ENCODE results near the gene B4GALT2.
A peak's percentile ranks its signal among the peaks of the same experiment; 100 is the strongest.

Gene B4GALT2

DNA sequence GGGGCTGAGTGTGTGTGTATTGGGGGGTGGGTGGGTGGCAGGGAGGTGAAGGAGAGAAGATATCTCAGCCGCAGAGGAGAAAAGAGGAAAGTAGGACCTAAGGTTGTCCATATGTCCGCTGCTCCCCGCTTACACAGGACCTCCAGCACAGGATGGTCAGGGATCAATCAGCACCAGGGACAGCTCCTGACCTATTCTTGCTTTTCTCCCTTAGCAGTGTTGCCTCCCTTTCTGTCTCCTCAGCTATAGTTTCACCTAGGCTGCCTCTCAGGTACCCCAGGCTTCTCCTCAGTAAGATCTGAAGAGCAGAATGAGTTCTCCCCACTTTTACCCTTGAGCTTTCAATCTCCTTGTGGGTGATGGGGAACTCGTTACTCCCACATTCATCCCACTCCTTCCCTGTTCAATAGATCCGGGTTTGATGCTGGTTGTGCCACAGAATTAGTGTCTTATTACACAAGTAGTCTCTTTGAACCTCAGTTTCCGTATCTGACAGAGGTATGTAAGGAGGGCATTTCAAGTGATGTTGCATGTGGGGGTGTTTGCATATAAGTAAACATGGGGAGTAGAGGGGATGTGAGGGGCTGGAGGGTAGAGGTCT, 10.6 kb upstream of the B4GALT2 start:
- no peak overlapping the region for H3K27ac ChIP-seq
- no peak for DNase-seq (ENCODE audit: low read depth, low spot score)

DNA sequence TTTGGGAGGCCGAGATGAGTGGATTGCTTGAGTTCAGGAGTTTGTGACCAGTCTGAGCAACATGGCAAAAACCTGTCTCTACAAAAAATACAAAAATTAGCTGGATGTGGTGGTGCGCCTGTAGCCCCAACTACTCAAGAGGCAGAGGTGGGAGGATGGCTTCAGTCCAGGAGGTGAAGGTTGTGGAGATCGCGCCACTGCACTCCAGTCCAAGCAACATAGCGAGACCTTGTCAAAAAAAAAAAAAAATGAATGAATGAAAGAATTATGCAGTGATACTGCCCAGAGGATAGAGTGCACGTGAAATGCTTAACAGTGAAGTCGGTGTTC, 9.6 kb upstream of the B4GALT2 start:
- DNase-seq (ENCODE audit: low read depth, low spot score) = no peak

DNA sequence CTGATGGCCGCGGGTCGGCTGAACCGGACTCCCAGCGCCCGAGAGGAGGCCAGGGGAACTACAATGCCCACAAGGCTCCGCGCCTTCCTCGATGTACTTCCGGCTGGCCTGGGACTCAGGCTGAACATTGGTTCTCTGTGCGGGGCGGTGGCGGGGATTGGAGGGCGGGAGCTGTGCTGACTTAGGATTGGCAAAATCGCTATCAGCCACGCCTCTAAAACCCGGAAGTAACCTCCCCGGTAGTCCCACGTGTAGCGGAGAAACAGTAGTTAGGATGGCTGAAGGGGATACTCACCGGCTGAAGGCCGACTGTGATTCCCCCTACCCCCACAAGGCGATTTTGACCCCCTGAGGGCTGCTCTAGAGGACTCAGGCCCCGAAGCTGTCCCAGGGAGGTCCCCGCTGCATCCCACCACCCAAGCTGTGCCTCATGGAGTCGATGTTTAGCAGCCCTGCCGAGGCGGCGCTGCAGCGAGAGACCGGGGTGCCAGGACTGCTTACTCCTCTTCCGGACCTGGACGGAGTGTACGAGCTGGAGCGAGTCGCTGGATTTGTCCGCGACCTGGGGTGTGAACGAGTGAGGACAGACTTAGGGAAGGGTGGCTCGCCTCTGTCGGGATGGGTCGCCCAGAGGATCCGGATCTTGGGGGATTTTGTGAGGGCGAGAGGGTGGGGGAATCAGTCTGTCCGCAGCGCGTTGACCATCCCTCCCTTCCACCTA, 9.1 kb upstream of the B4GALT2 start, which contains the start of gene DPH2:
Gene DPH2, plus strand, starts transcription at position 265 of the 721 bp plus-strand sequence. Its CDS starts 166 bp downstream, at position 431.
- no peak within 1 kb of the TSS for H3K27ac ChIP-seq
- DNase-seq (ENCODE audit: low read depth, low spot score) = peak; percentile 87

More for the DNA sequence above, 9.6 kb upstream of the B4GALT2 start:
- H3K27ac ChIP-seq = no peak overlapping the region

DNA sequence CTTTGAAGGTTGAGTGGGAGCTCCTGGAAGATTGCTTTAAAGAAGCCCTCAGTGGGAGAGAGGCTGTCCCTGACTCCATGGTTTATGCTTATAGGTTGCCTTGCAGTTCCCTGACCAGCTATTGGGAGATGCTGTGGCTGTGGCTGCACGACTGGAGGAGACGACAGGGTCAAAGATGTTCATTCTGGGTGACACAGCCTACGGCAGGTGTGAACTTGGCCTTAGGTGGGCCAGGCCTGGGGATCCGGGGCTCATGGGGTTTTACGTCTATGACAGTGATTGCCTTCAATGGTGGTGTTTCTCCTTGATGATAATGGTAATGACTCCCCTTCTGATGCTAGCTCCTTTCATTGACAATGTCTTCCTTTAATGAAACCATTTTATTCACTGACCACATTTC, 8.5 kb upstream of the B4GALT2 start:
- no peak overlapping the region for H3K27ac ChIP-seq

DNA sequence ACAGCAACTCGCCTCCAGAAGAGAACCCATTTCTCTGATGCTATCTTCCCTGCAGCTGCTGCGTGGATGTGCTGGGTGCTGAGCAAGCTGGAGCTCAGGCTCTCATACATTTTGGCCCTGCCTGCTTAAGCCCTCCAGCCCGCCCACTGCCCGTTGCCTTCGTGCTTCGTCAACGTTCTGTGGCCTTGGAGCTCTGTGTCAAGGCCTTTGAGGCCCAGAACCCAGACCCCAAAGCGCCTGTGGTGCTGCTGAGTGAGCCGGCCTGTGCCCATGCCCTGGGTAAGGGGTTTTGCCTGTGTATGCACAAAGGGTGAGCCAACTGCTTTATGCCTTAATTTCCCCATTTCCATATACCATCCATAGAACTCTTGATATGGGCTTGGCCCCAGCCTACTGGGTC, 8.1 kb upstream of the B4GALT2 start:
- no peak for DNase-seq (ENCODE audit: low read depth, low spot score)
- H3K27ac ChIP-seq = no peak overlapping the region

More for the DNA sequence above, 8.5 kb upstream of the B4GALT2 start:
- DNase-seq (ENCODE audit: low read depth, low spot score) = no peak

DNA sequence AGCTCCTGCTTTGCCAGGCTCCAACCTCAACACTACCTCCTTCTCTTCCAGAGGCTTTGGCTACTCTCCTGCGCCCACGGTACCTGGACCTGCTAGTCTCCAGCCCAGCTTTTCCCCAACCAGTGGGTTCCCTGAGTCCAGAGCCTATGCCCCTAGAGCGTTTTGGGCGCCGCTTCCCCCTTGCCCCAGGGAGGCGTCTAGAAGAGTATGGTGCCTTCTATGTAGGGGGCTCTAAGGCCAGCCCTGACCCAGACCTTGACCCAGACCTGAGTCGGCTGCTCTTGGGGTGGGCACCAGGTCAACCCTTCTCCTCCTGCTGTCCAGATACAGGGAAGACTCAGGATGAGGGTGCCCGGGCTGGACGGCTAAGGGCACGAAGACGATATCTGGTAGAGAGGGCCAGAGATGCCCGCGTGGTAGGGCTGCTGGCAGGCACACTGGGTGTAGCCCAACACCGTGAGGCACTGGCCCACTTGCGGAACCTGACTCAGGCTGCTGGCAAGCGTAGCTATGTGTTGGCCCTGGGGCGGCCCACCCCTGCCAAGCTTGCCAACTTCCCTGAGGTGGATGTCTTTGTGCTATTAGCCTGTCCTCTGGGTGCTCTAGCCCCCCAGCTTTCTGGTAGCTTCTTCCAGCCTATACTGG, 7.6 kb upstream of the B4GALT2 start:
- DNase-seq (ENCODE audit: low read depth, low spot score) = no peak

DNA sequence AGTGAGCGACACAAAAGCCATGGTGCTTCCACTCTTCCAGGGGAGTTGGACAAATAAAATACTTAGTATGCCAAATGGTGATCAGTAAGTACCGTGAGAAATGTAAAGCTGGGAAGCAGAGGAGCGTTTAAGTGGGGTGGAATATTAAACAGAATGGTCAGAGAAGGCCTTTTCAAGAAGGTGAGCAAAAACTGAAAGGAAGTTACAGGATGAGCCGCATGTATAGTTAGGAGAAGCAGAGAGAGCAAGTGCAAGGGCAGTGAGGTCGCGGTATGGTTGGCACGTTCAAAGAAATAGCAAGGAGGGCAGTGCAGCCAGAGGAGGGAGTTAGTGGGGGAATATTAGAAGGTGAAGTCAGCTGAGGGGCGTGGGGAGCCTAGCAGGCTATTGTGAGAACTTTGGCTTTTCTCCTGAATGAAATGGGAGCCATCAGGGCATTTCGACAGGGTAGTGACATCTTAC, 5.0 kb upstream of the B4GALT2 start:
- H3K27ac ChIP-seq = peak overlapping the region; percentile 66
- DNase-seq (ENCODE audit: low read depth, low spot score) = no peak

More for the DNA sequence above, 7.6 kb upstream of the B4GALT2 start:
- H3K27ac ChIP-seq = no peak overlapping the region

DNA sequence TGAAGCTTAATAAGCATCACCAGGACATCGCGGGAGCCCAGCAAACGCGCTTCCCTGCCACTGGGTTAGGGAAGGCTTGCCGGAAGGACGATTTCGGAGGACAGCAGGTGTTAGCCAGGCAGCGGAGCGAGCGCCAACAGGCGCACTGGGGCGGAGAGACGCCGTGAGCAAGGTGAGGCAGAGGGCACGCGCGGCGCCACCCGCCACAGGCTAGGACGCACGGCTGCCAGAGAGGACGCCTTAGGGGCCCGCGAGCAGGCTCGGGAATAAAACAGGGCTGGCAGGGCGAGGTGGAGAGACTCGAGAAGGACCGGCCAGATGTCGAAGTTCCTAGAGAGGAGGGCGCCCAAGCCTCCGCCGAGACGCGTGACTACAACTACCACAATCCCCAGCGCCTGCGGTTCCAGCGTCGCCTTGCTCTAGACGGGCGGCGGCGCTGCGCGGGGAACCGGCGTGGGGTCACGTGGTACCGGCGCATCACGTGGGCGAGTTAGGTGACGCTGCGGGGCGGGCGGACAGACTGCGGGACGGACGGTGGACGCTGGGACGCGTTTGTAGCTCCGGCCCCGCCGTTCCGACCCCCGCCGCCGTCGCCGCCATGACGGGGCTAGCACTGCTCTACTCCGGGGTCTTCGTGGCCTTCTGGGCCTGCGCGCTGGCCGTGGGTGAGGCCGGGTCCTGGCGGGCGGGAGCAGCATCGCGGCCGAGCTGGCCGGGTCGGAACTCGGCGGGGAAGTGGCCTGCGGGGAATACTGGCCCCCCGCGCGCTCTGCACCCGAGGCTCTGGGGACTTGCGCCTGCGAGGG, 4.4 kb upstream of the B4GALT2 start, which contains the start of gene ATP6V0B:
Gene ATP6V0B, plus strand, starts transcription at position 518 of the 806 bp plus-strand sequence. Its CDS starts 81 bp downstream, at position 599.
- peak; percentile 62 for DNase-seq (ENCODE audit: low read depth, low spot score)
- H3K27ac ChIP-seq = peak within 1 kb of the TSS; percentile 66

DNA sequence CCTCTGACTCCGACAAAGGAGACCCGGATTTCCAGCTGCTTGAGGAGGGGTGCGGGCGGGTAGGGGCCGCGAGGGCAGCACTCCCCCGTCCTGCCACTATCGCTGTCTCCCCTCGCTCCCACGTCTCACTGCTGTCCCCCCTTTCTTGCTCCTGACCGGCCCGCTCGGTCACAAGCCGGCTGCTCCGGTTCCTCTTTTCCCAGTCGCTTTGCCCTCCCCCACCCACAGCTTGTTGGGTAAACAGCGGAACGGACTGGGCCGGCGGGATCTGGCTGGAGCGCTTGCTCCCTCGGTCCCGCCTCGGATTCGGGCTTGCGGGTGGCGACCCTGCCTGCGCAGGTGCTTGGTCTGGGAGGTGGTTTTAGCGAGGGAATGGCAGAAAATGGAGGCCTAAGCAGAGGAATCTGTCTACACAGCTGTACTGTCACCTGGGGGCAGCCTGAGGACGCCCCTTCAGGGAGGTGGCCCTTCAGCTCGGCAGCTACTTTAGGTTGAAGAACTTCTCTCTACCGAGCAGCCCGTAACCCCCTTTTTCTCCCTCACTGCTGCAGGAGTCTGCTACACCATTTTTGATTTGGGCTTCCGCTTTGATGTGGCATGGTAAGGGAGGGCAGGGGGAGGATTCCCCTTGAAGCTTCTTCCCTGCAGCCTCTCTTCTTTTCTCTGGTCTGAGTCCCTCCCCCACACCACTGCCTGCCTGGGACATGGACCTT, 3.6 kb upstream of the B4GALT2 start:
- no peak for DNase-seq (ENCODE audit: low read depth, low spot score)
- H3K27ac ChIP-seq = peak overlapping the region; percentile 66

DNA sequence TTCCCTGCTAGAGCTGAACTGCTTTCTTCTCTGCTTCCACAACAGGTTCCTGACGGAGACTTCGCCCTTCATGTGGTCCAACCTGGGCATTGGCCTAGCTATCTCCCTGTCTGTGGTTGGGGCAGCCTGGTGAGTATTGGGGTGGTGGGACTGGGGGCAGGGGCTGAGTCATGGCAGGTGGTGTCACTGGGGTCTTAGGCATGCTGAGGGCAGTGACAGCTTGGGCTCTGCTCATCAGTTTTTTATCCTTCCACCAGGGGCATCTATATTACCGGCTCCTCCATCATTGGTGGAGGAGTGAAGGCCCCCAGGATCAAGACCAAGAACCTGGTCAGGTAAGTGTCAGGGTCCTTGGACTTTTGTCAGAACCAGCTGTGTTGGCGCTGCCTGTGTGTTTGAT, 3.0 kb upstream of the B4GALT2 start:
- no peak overlapping the region for H3K27ac ChIP-seq
- no peak for DNase-seq (ENCODE audit: low read depth, low spot score)

DNA sequence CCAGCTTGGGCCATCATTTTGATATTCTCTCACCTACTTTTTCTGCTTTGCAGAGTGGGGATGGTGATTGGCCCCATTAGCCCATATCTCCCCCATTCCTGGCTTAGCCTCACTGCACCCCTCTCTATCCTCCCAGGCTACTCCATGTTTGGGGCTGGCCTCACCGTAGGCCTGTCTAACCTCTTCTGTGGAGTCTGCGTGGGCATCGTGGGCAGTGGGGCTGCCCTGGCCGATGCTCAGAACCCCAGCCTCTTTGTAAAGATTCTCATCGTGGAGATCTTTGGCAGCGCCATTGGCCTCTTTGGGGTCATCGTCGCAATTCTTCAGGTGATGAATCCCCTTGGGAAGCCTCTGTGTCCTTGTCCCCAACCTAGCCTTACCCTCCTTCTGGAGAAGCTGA, 2.1 kb upstream of the B4GALT2 start:
- H3K27ac ChIP-seq = no peak overlapping the region
- no peak for DNase-seq (ENCODE audit: low read depth, low spot score)

DNA sequence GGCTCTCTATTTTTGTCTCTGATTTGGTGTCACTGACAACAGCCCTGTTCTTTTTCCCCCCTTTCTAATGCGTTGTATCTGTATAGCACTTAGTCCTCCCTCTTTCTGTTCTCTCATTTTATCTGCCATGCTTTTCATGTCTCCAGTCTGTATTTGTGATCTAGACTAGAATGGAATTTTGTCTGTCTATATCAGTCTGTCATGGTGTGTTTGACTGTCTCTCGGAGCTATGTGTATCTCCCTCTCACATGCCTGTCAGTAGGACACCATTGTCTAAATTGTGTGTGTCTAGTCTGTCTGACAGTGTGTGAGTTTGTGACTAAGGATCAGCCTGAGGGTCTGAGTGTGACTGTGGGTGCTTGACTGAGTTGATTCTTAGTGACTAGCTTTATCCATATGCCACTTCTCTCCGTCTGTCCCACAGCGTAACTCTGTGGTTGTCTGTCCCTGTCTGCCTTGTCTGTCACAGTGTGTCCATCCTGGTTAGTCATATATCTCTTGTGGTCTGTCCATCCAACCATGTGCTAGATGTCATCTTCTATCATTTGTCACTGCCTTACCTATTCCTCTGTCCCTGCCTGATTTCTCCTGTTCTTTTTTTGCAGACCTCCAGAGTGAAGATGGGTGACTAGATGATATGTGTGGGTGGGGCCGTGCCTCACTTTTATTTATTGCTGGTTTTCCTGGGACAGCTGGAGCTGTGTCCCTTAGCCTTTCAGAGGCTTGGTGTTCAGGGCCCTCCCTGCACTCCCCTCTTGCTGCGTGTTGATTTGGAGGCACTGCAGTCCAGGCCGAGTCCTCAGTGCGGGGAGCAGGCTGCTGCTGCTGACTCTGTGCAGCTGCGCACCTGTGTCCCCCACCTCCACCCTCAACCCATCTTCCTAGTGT, 1.4 kb upstream of the B4GALT2 start:
- no peak for DNase-seq (ENCODE audit: low read depth, low spot score)
- H3K27ac ChIP-seq = no peak overlapping the region

DNA sequence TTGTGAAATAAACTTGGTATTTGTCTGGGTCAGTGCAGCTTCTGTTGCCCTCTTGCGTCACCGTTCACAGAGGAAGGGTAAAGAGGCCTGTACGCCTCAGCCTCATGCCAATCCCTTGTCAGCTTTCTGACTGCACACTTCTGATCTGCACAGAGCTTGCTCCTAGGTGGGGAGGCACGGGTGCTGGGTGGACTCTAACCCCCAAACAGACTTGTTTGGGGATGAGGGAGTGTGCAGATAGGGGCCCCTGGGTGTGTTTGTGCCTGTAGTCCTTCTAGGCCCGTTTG, 803 bp upstream of the B4GALT2 start:
- peak overlapping the region; percentile 84 for H3K27ac ChIP-seq
- DNase-seq (ENCODE audit: low read depth, low spot score) = no peak

DNA sequence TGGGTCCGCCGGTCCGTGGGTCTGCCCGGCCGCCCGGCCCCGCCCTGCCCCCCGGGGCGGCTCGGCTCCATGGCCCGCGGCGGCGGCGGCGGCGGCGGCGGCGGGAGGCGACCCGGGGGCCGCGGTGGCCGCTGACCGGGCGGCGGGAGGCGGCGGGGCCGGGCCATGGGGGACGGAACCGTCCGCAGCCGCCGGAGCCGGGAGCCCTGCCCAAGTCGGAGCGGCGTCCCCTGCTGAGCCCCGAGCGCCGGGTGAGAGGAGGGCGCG, 184 bp downstream of the B4GALT2 start:
- DNase-seq (ENCODE audit: low read depth, low spot score) = no peak
- H3K27ac ChIP-seq = peak overlapping the region; percentile 84

DNA sequence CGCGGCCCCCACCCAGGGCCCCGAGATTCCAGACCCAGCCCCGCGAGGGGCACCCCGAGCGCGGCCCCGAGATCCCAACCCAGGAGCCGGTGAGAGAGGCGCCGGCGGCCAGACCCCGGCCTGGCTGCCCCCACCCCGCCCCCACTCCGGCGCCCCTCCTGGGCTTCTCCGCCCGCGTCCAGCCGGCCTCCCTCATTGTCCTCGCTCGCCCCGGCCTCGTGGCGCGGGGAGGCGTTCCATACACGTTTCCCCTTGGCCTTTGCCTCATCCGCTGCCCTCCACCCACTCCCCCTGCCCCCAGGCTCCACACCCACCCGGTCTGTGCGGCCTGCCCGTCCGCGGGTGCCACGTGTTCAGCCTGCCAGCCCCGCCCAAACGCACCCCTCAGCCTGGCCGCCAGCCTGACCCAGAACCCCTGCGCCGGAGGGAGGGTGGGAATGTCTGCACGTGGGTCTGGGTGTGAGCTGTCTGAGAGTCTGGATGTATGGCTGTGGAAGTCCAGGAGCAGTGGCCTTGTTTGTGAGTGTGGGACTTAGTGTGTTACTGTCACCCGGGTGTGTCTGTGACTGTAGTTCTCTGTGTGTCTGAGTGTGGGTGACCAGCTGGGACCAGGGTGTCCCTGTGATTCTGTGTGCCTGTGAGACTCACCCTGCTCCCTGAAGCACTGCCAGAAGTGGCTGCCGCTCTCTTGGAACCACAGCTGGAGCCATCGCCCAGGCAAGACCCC, 681 bp downstream of the B4GALT2 start:
- DNase-seq (ENCODE audit: low read depth, low spot score) = no peak

DNA sequence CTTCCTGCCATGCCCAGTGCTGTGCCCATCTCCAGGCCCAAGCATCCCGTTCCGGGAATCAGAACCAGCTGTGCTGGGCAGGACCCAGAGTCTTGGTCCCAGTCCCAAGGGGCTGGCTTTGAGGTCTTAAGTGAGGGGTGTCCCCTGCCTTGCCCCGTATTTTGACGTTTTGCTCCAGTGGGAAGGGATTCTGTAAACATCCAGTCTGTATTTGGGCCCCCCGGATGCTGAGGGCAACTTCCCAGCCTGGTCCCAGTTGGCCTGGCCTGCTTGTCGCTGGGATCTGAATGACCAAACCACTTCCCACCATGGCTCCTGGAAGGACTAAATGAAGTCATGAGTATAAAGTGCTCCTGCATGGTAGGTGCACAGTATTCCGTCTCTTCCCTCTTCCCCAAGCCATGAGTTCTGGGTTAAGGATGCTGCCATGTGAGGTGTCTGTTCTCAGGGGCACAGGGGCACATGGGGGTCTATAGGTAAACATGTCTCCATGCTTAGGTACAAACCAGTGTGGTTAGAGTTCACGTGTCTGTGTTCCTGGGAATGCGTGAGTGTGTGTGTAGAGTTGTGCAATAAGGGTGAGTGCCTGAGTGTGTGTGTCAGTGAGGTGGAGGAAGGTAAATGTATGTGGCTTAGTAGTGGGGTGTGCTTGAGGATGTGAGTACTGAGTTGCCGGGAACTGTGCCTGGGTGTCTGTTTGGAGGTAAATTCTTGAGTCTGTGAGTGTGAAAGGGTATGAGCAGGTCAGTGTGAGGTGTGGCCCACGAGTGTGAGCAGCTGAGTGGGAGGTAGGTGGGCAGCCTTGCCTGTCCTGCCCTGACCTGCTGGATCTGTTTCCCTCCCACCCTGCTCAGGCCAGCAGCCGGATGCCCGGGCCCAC, 1.5 kb downstream of the B4GALT2 start:
- H3K27ac ChIP-seq = peak overlapping the region; percentile 84

More for the DNA sequence above, 681 bp downstream of the B4GALT2 start:
- H3K27ac ChIP-seq = peak overlapping the region; percentile 84

DNA sequence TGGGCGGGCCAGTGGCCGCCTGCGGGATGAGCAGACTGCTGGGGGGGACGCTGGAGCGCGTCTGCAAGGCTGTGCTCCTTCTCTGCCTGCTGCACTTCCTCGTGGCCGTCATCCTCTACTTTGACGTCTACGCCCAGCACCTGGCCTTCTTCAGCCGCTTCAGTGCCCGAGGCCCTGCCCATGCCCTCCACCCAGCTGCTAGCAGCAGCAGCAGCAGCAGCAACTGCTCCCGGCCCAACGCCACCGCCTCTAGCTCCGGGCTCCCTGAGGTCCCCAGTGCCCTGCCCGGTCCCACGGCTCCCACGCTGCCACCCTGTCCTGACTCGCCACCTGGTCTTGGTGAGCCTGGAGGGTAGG, 2.1 kb downstream of the B4GALT2 start:
- H3K27ac ChIP-seq = peak overlapping the region; percentile 84
- no peak for DNase-seq (ENCODE audit: low read depth, low spot score)

More for the DNA sequence above, 1.5 kb downstream of the B4GALT2 start:
- peak; percentile 70 for DNase-seq (ENCODE audit: low read depth, low spot score)

DNA sequence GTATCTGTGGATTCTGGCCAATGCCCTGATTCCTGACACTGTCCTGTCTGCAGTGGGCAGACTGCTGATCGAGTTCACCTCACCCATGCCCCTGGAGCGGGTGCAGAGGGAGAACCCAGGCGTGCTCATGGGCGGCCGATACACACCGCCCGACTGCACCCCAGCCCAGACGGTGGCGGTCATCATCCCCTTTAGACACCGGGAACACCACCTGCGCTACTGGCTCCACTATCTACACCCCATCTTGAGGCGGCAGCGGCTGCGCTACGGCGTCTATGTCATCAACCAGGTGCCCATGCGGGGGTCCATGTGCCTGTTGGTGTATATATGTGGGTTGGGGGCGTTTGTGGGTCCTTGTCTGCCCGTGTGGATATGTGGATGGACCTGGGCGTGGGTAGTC, 2.6 kb downstream of the B4GALT2 start:
- DNase-seq (ENCODE audit: low read depth, low spot score) = no peak
- H3K27ac ChIP-seq = peak overlapping the region; percentile 84

All from epithelial cell of prostate (primary cell).